ENCODE measurements around the gene AKAP13. TPM values are rescaled to one million over a fixed set of nuclear protein-coding genes. Genes with fewer than 3 reads are reported as not detected.

The AKAP13 gene
- total RNA-seq, 1 donor: 346 TPM

- Histone ChIP-seq H3K9me3 (ENCODE audit: low read depth, low read length) (no peaks in the 10 kb centered on the region), H3K4me3 (ENCODE audit: low read length) (no peak overlapping the region), H3K4me1 (ENCODE audit: insufficient read depth, low read length) (no peaks in the 10 kb centered on the region), H3K27me3 (ENCODE audit: insufficient read depth, low read length) (no peaks in the 10 kb centered on the region)
Measured at GRCh38 chr15:85755471-85755870, 375.1 kb downstream of the AKAP13 start.

GRCh38 chr15:85755942-85756341 lies 375.5 kb downstream of the AKAP13 start:
- Histone ChIP-seq H3K9me3 (ENCODE audit: low read depth, low read length) (no peaks in the 10 kb centered on the region), H3K27me3 (ENCODE audit: insufficient read depth, low read length) (no peaks in the 10 kb centered on the region), H3K4me3 (ENCODE audit: low read length) (no peak overlapping the region), H3K4me1 (ENCODE audit: insufficient read depth, low read length) (no peaks in the 10 kb centered on the region)

GRCh38 chr15:85756411-85757072 lies 376.1 kb downstream of the AKAP13 start:
- H3K4me3 ChIP-seq (ENCODE audit: low read length): no peak overlapping the region
- no peaks in the 10 kb centered on the region for H3K27me3 ChIP-seq (ENCODE audit: insufficient read depth, low read length)
- no peaks in the 10 kb centered on the region for H3K9me3 ChIP-seq (ENCODE audit: low read depth, low read length)
- no peaks in the 10 kb centered on the region for H3K4me1 ChIP-seq (ENCODE audit: insufficient read depth, low read length)

GRCh38 chr15:85757073-85757938 lies 376.9 kb downstream of the AKAP13 start:
- no peak overlapping the region for H3K4me3 ChIP-seq (ENCODE audit: low read length)
- no peaks in the 10 kb centered on the region for H3K27me3 ChIP-seq (ENCODE audit: insufficient read depth, low read length)
- H3K9me3 ChIP-seq (ENCODE audit: low read depth, low read length): no peaks in the 10 kb centered on the region
- H3K4me1 ChIP-seq (ENCODE audit: insufficient read depth, low read length): no peaks in the 10 kb centered on the region

- no peaks in the 10 kb centered on the region for H3K4me1 ChIP-seq (ENCODE audit: insufficient read depth, low read length)
- H3K4me3 ChIP-seq (ENCODE audit: low read length): no peak overlapping the region
- H3K9me3 ChIP-seq (ENCODE audit: low read depth, low read length): no peaks in the 10 kb centered on the region
- no peaks in the 10 kb centered on the region for H3K27me3 ChIP-seq (ENCODE audit: insufficient read depth, low read length)
Measured at GRCh38 chr15:85757939-85758654, 377.7 kb downstream of the AKAP13 start.

GRCh38 chr15:85758655-85758978 lies 378.2 kb downstream of the AKAP13 start:
- Histone ChIP-seq H3K27me3 (ENCODE audit: insufficient read depth, low read length) (no peaks in the 10 kb centered on the region), H3K9me3 (ENCODE audit: low read depth, low read length) (no peaks in the 10 kb centered on the region), H3K4me3 (ENCODE audit: low read length) (no peak overlapping the region), H3K4me1 (ENCODE audit: insufficient read depth, low read length) (no peaks in the 10 kb centered on the region)

- no peak overlapping the region for H3K4me3 ChIP-seq (ENCODE audit: low read length)
- H3K4me1 ChIP-seq (ENCODE audit: insufficient read depth, low read length): no peaks in the 10 kb centered on the region
- H3K27me3 ChIP-seq (ENCODE audit: insufficient read depth, low read length): no peaks in the 10 kb centered on the region
- no peaks in the 10 kb centered on the region for H3K9me3 ChIP-seq (ENCODE audit: low read depth, low read length)
Measured at GRCh38 chr15:85759376-85759775, 379.0 kb downstream of the AKAP13 start.

- Histone ChIP-seq H3K4me3 (ENCODE audit: low read length) (no peak overlapping the region), H3K27me3 (ENCODE audit: insufficient read depth, low read length) (no peaks in the 10 kb centered on the region), H3K4me1 (ENCODE audit: insufficient read depth, low read length) (no peaks in the 10 kb centered on the region), H3K9me3 (ENCODE audit: low read depth, low read length) (no peaks in the 10 kb centered on the region)
Measured at GRCh38 chr15:85760049-85760448, 379.6 kb downstream of the AKAP13 start.

- Histone ChIP-seq H3K9me3 (ENCODE audit: low read depth, low read length) (no peaks in the 10 kb centered on the region), H3K27me3 (ENCODE audit: insufficient read depth, low read length) (no peaks in the 10 kb centered on the region), H3K4me3 (ENCODE audit: low read length) (no peak overlapping the region), H3K4me1 (ENCODE audit: insufficient read depth, low read length) (no peaks in the 10 kb centered on the region)
Measured at GRCh38 chr15:85760531-85761371, 380.3 kb downstream of the AKAP13 start.

GRCh38 chr15:85761635-85762034 lies 381.2 kb downstream of the AKAP13 start:
- Histone ChIP-seq H3K27me3 (ENCODE audit: insufficient read depth, low read length) (no peaks in the 10 kb centered on the region), H3K4me3 (ENCODE audit: low read length) (no peak overlapping the region), H3K9me3 (ENCODE audit: low read depth, low read length) (no peaks in the 10 kb centered on the region), H3K4me1 (ENCODE audit: insufficient read depth, low read length) (no peaks in the 10 kb centered on the region)

GRCh38 chr15:85762039-85762755 lies 381.8 kb downstream of the AKAP13 start:
- Histone ChIP-seq H3K27me3 (ENCODE audit: insufficient read depth, low read length) (no peaks in the 10 kb centered on the region), H3K4me3 (ENCODE audit: low read length) (no peak overlapping the region), H3K9me3 (ENCODE audit: low read depth, low read length) (no peaks in the 10 kb centered on the region), H3K4me1 (ENCODE audit: insufficient read depth, low read length) (no peaks in the 10 kb centered on the region)

GRCh38 chr15:85762756-85763127 lies 382.3 kb downstream of the AKAP13 start:
- Histone ChIP-seq H3K9me3 (ENCODE audit: low read depth, low read length) (no peaks in the 10 kb centered on the region), H3K4me3 (ENCODE audit: low read length) (no peak overlapping the region), H3K4me1 (ENCODE audit: insufficient read depth, low read length) (no peaks in the 10 kb centered on the region), H3K27me3 (ENCODE audit: insufficient read depth, low read length) (no peaks in the 10 kb centered on the region)

- Histone ChIP-seq H3K4me3 (ENCODE audit: low read length) (no peak overlapping the region), H3K9me3 (ENCODE audit: low read depth, low read length) (no peaks in the 10 kb centered on the region), H3K27me3 (ENCODE audit: insufficient read depth, low read length) (no peaks in the 10 kb centered on the region), H3K4me1 (ENCODE audit: insufficient read depth, low read length) (no peaks in the 10 kb centered on the region)
Measured at GRCh38 chr15:85763157-85763556, 382.8 kb downstream of the AKAP13 start.
